Activated CD8-positive, alpha-beta T cell treated with anti-CD3 and anti-CD28 coated beads for 36 hours (primary cell): ENCODE data around the gene CACNB3. TPM values are rescaled to one million over a fixed set of nuclear protein-coding genes. Genes with fewer than 3 reads are reported as not detected.

ENCODE experiments used
- ATAC-seq: fragments of 200-7000 bp; cut with Tn5 transposase; one replicate; pipeline ENCODE4 v1.10.0; 2021; ENCODE audit warnings: mild to moderate bottlenecking, moderate library complexity
- CTCF ChIA-PET: fragments of 350-600 bp; sonication (Branson Sonifier 250); formaldehyde crosslinking; loops from one replicate; lab custom pipeline; 2021; ENCODE audit warnings: antibody characterized with exemption; lab: Charles Lee
- POLR2A ChIA-PET: fragments of 350-600 bp; sonication (Branson Sonifier 250); formaldehyde crosslinking; loops from one replicate; lab custom pipeline; 2021; ENCODE audit warnings: antibody characterized with exemption; lab: Charles Lee
- DNase-seq: peaks from one replicate; pipeline ENCODE4 v3.0.0-alpha.2; 2020
- H3K27ac Mint-ChIP-seq: one replicate; pipeline ENCODE4 v1.8.0; 2021; ENCODE audit warnings: mild to moderate bottlenecking, mixed read lengths
- H3K27me3 Mint-ChIP-seq: one replicate; pipeline ENCODE4 v1.8.0; 2021; ENCODE audit warnings: mixed read lengths
- H3K36me3 Mint-ChIP-seq: one replicate; pipeline ENCODE4 v1.8.0; 2021; ENCODE audit warnings: low read depth, mixed read lengths
- H3K4me1 Mint-ChIP-seq: one replicate; pipeline ENCODE4 v1.8.0; 2021; ENCODE audit warnings: low read depth, mixed read lengths
- H3K4me3 Mint-ChIP-seq: one replicate; pipeline ENCODE4 v1.8.0; 2021; ENCODE audit warnings: mild to moderate bottlenecking, moderate library complexity, mixed read lengths
- H3K9me3 Mint-ChIP-seq: one replicate; pipeline ENCODE4 v1.8.0; 2021; ENCODE audit warnings: mixed read lengths
- CTCF ChIP-seq: fragments of 200-600 bp; IDR thresholded peaks from one replicate; pipeline ENCODE4 v1.8.0; 2022; ENCODE audit warnings: antibody characterized with exemption, mild to moderate bottlenecking
- intact Hi-C: fragments of 100-400 bp; cut with micrococcal nuclease; formaldehyde crosslinking; loops from one replicate; pipeline ENCODE4 v1.10.0; 2022
- total RNA-seq, 2 experiments: library from RNA; stranded (reverse); gene quantifications; one replicate each; pipeline ENCODE4 v1.2.3, GENCODE V29; 2021

CACNB3 gene
- total RNA-seq, 2 experiments from 2014 or later, result 7.7 to 8.2 TPM

- intact Hi-C loops, result no loop called here
- POLR2A ChIA-PET, result no interaction called here
- CTCF ChIA-PET, result interaction anchor here (1.8 to 3.6 kb wide), 2 partner anchors 12 to 29 kb away, joined by 4 to 13 read pairs; no protein-coding TSS in a partner anchor
Observed at GRCh38 chr12:48782457-48783395, 35.6 kb upstream of the CACNB3 start.

GRCh38 chr12:48783432-48783831, 34.9 kb upstream of the CACNB3 start:
- ChIA-PET CTCF (no interaction called here), POLR2A (no interaction called here)
- no peaks in the 10 kb centered on the region for H3K36me3 Mint-ChIP-seq
- H3K27ac Mint-ChIP-seq, result no peak overlapping the region
- no peak for ATAC-seq
- DNase-seq, result no peak
- TF ChIP-seq CTCF, result no peak
- intact Hi-C loops, result no loop called here
- no peak overlapping the region for H3K4me3 Mint-ChIP-seq
- peaks cover 31% of the 10 kb centered on the region for H3K27me3 Mint-ChIP-seq
- peaks cover 3% of the 10 kb centered on the region for H3K4me1 Mint-ChIP-seq
- no peaks in the 10 kb centered on the region for H3K9me3 Mint-ChIP-seq

More at GRCh38 chr12:48782457-48783395, 35.6 kb upstream of the CACNB3 start:
- Mint-ChIP-seq H3K27me3 (peaks cover 24% of the 10 kb centered on the region), H3K36me3 (no peaks in the 10 kb centered on the region), H3K27ac (no peak overlapping the region), H3K4me1 (no peaks in the 10 kb centered on the region), H3K4me3 (no peak overlapping the region), H3K9me3 (no peaks in the 10 kb centered on the region)
- ATAC-seq (no peak), DNase-seq (no peak)
- TF ChIP-seq CTCF, result no peak

- TF ChIP-seq CTCF, result no peak
- CTCF ChIA-PET, result interaction anchor here (1.1 to 2.4 kb wide), 2 partner anchors 9 to 169 kb away, joined by 3 to 19 read pairs; no protein-coding TSS in a partner anchor
- no peaks in the 10 kb centered on the region for H3K9me3 Mint-ChIP-seq
- peaks cover 44% of the 10 kb centered on the region for H3K27me3 Mint-ChIP-seq
- POLR2A ChIA-PET, result no interaction called here
- H3K27ac Mint-ChIP-seq, result no peak overlapping the region
- no peak overlapping the region for H3K4me3 Mint-ChIP-seq
- intact Hi-C loops, result no loop called here
- DNase-seq (no peak), ATAC-seq (no peak)
- peaks cover 5% of the 10 kb centered on the region for H3K4me1 Mint-ChIP-seq
- H3K36me3 Mint-ChIP-seq, result no peaks in the 10 kb centered on the region
Observed at GRCh38 chr12:48786591-48787544, 31.4 kb upstream of the CACNB3 start.

- ChIA-PET POLR2A (no interaction called here), CTCF (interaction anchor here (0.7 kb wide), 1 partner anchor 27 kb away, joined by 4 read pairs; no protein-coding TSS in a partner anchor)
- intact Hi-C loops, result no loop called here
- Mint-ChIP-seq H3K27me3 (peaks cover 44% of the 10 kb centered on the region), H3K9me3 (no peaks in the 10 kb centered on the region), H3K36me3 (no peaks in the 10 kb centered on the region), H3K4me3 (no peak overlapping the region), H3K4me1 (peaks cover 5% of the 10 kb centered on the region), H3K27ac (no peak overlapping the region)
- DNase-seq (no peak), ATAC-seq (no peak)
- no peak for TF ChIP-seq CTCF
Observed at GRCh38 chr12:48787791-48788523, 30.3 kb upstream of the CACNB3 start.
